Measurements from ENCODE around the gene ENO3.

- no peak for TF ChIP-seq REST (IDR thresholded peaks at IDR 0.05; ENCODE audit: insufficient read depth in 1 of 2, low read depth in 2 of 2, low read length in 1 of 2)
- no peak for TF ChIP-seq CTCF (IDR thresholded peaks at IDR 0.05)
- TF ChIP-seq SIN3A (IDR thresholded peaks at IDR 0.05; ENCODE audit: borderline replicate concordance, insufficient read depth, low read depth, low read length), result no peak
These were observed 23.3 kb downstream of the ENO3 start for GRCh38 chr17:4974115-4974670.

All from Panc1 (cell line).